Limb (tissue), 2 donors: ENCODE data around the gene DDRGK1.
"Not testable (repeated sequence)": the region's sequence is repeated elsewhere in the genome, so short reads cannot be mapped to it uniquely, and the experiment has no call there.

ENCODE experiments used
- DNase-seq, 2 donors: peaks; one replicate each; pipeline ENCODE4 v3.0.0-alpha.2; 2016; ENCODE audit errors: extremely low spot score in 2 of 2

The DDRGK1 gene

DNA sequence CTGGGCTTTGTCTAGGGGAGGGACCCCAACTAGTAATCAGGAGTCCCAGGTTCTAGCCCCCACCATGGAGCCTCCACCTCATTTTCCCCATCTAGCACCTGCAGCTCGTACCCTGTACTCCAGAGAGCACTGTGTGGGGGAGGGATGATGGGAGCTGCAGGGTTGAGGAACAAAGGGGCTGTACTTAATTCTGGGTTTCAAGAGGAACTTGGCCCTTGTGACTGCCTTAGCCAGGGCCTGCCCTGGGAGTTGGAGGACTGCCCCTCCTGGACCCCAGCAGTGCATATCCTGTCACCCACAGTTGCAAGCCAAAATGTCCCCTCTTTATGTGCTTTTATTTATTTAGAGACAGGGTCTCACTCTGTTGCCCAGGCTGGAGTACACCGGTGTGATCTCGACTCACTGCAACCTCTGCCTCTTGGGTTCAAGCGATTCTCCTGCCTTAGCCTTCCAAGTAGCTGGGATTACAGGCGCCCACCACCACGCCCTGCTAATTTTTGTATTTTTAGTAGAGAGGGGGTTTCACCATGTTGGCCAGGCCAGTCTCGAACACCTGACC, 11.0 kb upstream of the DDRGK1 start:
- DNase-seq, result not testable (repeated sequence)

- no peak for DNase-seq
Observed at GRCh38 chr20:3213226-3213625, 8.7 kb upstream of the DDRGK1 start.

- no peak for DNase-seq
Observed at GRCh38 chr20:3210346-3210745, 5.9 kb upstream of the DDRGK1 start.

DNA sequence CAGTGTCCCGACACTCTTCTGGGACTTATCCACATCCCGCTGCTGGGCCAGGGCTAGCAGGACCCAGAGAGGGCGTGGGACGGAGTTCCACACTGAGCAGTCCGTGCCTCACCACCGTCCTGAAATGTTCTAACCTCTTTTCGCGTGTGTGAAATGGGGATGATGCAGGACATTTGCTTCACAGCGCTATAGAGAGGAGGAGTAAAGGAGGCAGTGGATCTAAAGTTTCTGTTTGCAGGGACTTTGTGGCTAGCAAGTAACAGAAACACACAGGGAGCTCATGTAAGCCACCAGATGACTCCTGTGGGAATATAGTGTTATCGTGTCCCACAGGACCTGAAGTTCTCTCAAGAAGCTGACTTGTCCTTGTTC, 5.5 kb upstream of the DDRGK1 start:
- DNase-seq, result no peak

DNA sequence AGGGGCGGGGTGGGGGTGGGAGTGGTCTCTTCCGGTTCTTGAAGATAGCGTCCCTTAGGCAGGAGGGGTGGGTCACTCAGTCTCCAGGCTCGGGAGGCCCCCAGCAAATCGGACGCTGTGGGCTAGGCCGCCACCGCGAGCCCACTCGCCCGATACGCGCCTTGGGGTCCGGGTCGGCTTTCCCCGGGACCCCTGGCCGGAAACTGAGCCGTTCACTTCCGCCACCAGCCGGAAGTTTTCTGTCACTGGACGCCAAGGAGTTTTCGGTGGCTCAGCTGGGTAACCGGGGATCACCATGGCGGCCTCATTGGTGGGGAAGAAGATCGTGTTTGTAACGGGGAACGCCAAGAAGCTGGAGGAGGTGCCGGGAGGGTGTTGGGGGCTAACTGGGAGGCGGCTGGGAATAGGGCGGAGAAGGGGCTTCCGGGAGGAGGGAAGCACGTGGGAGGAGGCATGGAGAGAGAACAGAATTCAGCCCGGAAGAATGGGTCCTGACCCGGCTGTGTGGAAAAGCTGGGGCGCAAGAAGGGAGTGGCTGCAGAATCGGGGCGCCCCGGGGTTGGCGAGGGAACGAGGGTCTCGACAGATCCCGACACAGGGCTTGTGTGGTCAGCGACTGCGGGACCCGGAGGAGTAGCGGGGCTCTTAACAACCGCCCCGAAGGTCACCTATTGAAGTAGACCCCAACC, 4.9 kb upstream of the DDRGK1 start, which contains the start of gene ITPA:
TSS of gene ITPA (plus strand) at position 242 of the 689 bp plus-strand sequence. CDS start at position 296, 54 bp downstream.
- DNase-seq, result peak; percentile 64 to 79

GRCh38 chr20:3208786-3209256, 4.3 kb upstream of the DDRGK1 start:
- peak in 1 of 2 donors; percentile 18 for DNase-seq

GRCh38 chr20:3203315-3204123, 963 bp downstream of the DDRGK1 start:
- DNase-seq, result no peak

GRCh38 chr20:3202965-3203314, 1.5 kb downstream of the DDRGK1 start:
- DNase-seq, result no peak

GRCh38 chr20:3199976-3200755, 4.3 kb downstream of the DDRGK1 start:
- no peak for DNase-seq

- DNase-seq, result no peak
Observed at GRCh38 chr20:3199206-3199605, 5.3 kb downstream of the DDRGK1 start.

DNA sequence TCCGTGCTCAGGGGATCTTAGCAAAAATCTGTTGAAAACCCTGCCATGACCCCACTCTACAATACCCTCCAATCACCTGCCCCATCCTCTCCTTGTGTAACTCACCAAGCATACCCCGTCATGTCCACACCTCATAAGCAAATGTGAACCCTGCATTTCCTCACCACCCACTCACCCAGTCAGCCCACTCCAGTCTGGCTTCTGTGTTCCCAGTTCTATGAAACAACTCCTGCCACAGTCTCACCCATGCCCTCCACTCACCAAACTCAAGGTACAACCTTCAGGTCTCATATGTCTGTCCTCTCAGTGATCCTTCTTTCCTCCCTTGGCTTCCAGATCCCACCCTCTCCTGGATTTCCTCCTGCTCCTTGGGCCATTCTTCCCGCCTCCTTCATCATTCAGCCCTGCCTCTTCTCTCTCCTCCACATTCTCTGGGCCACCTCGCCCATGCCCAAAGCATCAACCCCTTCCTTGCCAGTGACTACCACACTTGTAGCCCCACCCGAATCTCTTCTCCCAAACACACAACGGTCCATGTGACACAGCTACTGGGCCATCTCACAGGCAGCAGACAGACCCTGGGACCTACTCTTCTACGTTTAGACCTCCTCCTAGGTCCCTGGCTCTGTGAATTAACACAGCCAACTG, 8.8 kb downstream of the DDRGK1 start:
- DNase-seq, result no peak

DNA sequence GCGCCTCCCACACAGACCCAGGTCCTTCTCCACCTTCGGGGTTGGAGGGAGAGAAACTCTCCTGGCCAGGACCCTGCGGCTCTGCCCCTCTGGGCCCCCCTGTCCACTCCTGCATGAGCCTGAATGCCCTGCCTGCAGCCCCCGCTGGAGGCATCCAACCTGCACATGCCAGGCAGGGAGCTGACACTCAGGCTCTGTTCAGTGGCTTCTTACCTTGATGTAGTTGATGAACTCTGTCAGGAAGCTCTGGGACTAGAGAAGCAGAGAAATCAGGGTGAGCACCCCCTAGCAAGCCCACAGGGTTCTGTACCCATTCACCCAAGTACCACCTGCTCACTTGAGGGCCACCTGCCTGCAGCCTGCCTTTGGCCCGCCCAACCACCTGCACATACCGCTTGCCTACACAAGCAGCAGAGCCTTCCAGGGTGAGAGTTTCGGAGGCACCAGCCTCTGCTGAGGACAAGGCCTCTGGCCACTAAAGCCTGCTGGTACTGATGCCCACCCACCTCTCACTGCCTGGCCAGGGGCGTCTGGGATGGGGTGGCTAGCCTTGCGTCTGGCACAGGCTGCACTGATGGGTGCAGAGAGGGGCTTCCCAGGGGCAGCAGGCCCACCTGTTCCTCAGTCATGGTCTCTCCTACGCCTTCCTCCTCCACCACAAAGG, 9.7 kb downstream of the DDRGK1 start:
- DNase-seq, result no peak

DNA sequence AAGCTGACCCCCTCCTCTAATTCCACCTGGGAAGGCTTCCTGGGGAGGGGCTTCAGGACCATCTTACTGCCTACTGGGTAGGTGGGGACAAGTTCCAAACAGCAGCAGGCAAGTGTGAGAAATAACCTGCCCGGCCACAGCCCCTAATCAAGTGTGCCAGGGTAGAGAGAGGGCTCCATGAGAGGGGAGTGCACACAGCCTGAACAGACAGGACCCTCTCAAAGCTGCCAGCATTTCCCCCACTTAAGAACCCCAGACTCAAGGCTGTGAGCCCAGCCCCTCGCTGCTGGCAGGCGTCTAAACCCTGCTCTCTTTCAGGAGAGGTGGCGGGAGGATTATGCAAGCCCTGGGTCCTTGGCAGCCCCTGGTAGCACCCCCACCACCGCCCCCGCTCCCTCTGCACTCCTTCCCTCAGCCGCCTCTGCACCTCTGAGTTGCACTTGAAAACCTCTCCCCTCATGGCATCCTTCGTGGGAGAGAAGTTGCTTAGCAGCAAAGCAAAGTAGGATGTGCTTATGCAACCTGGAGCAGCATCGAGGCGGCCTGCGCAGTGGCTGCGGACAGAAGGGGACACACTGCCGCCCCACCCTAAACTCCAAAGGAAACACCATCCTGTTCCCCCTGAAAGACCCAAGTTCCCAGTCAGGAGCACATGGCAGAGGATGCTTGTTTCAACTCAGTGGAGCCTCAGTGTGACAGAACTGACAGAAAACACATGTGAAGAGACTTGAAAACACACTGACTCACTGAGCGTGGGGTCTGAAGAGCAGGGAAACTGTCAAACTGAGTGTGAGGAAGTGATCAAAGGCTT, 10.5 kb downstream of the DDRGK1 start:
- DNase-seq, result no peak

- DNase-seq, result no peak
Observed at GRCh38 chr20:3192226-3193015, 12.1 kb downstream of the DDRGK1 start.

DNA sequence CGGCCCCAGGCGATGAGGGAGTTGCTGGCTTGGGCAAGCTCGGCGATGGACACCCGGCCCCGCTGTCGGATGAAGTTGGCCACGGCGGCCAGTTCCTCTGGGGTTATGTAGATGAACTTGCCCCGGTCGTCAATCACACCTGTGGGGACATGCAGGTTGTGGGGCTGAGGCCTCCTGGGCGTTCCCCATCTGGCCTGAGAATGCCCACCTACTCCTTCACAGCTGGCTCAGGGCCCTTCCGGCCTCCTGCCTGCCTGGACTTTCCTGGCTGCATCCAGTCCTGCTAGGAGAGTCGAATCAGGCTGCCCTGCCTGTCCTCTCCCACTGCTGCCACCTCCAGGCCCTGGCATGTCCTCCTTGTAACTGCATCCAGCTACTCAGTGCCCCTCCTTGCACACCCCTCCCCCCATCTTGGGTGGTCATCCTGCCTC, 13.8 kb downstream of the DDRGK1 start:
- DNase-seq, result no peak

DNA sequence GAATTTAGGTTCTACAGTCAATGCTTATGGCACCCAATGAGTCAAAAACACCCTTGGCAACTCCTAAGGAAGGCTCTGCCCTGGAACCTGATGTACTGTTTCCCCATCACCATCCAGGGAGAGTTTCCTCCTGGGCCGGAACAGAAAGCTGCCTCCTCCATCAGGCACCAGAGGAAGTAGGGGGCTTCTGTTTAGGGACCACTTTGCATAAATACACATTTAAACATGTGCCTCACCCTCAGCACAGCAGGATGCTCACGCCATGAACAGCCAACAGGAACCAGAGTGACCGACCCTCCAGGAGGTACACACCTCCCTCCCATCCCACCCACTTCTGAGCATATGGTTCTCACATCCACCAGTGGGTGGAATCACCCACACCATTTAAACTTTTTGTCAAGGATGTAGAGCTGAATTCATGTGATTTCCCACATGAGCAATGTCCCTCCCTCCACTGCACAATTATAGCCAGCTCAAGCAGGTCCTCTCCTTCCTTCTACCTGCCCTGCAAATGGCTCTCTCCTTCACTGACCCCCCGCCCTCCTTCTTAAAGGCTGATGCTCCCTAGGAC, 14.8 kb downstream of the DDRGK1 start:
- no peak for DNase-seq

- no peak for DNase-seq
Observed at GRCh38 chr20:3188823-3189413, 15.6 kb downstream of the DDRGK1 start.

GRCh38 chr20:3187861-3188260, 16.6 kb downstream of the DDRGK1 start:
- DNase-seq, result not testable (repeated sequence)
